Endothelial cell of umbilical vein (primary cell): Measurements from ENCODE around the gene SORCS2. TPM values are rescaled to one million over a fixed set of nuclear protein-coding genes. Genes with fewer than 3 reads are reported as not detected.

ENCODE experiments used
- BruUV-seq: library from RNA; stranded (reverse); fragments of 400-500 nt; replicated peaks from 2 replicates; lab custom pipeline; 2021; lab: Mats Ljungman, UMichigan
- CTCF ChIA-PET: fragments of 300-600, 350-600 bp; sonication (Branson Sonifier 250); formaldehyde crosslinking; loops from one replicate; lab custom pipeline; 2021; ENCODE audit warnings: antibody characterized with exemption, inconsistent platforms; lab: Charles Lee
- POLR2A ChIA-PET: fragments of 300-600, 350-600 bp; sonication (Branson Sonifier 250); formaldehyde crosslinking; loops from one replicate; lab custom pipeline; 2021; ENCODE audit warnings: antibody characterized with exemption, inconsistent platforms; lab: Charles Lee
- DNase-seq: peaks from one replicate; pipeline ENCODE4 v3.0.0-alpha.2; 2011; ENCODE audit warnings: low read depth, low spot score
- FAIRE-seq: peaks from 2 replicates; lab custom pipeline; 2011; peaks lifted over from hg19 to GRCh38; lab: Jason Lieb, UNC
- H2AFZ ChIP-seq: 2 replicates; pipeline ENCODE4 v1.6.0; 2012; ENCODE audit warnings: low read depth, low read length, control low read depth, inconsistent platforms
- H3K27ac ChIP-seq: 2 replicates; pipeline ENCODE4 v1.5.1; 2011; ENCODE audit warnings: low read depth, mild to moderate bottlenecking, control low read depth, low read length, moderate library complexity; ENCODE audit not compliant: insufficient read depth
- H3K27me3 ChIP-seq, 2 experiments: 2 replicates each; pipeline versions ENCODE4 v1.6.0 to v1.6.1; 2011; ENCODE audit warnings: low read length in 2 of 2, mixed read lengths in 1 of 2; ENCODE audit not compliant: control insufficient read depth in 2 of 2, insufficient read depth in 2 of 2
- H3K36me3 ChIP-seq, 2 experiments: 2 replicates in 1 of 2; 3 replicates in 1 of 2; pipeline ENCODE4 v1.5.1; 2011; ENCODE audit warnings: low read length in 2 of 2, mild to moderate bottlenecking in 1 of 2, moderate library complexity in 1 of 2; ENCODE audit not compliant: control insufficient read depth in 2 of 2, insufficient read depth in 2 of 2; ENCODE audit errors: extremely low read depth in 1 of 2
- H3K4me1 ChIP-seq: 3 replicates; pipeline ENCODE4 v1.5.1; 2011; ENCODE audit warnings: mild to moderate bottlenecking, low read length; ENCODE audit not compliant: control insufficient read depth, insufficient read depth; ENCODE audit errors: extremely low read depth
- H3K4me2 ChIP-seq: 2 replicates; pipeline ENCODE4 v1.6.1; 2011; ENCODE audit warnings: low read length, control low read depth, mixed read lengths; ENCODE audit not compliant: insufficient read depth
- H3K4me3 ChIP-seq, 3 experiments: fragments of 200-600 bp in 1 of 3; sonication (generic), shearing (Covaris generic) in 1 of 3; replicated peaks in 1 of 3; 2 replicates each; pipeline ENCODE4 v1.5.1; 2011 to 2016; ENCODE audit warnings: control low read depth in 3 of 3, low read length in 3 of 3, mild to moderate bottlenecking in 2 of 3, inconsistent platforms in 1 of 3, low read depth in 1 of 3, moderate library complexity in 1 of 3; ENCODE audit not compliant: insufficient read depth in 1 of 3
- H3K79me2 ChIP-seq: 2 replicates; pipeline ENCODE4 v1.6.0; 2012; ENCODE audit warnings: low read length, inconsistent platforms; ENCODE audit not compliant: control insufficient read depth, insufficient read depth
- H3K9ac ChIP-seq: replicated peaks from 2 replicates; pipeline ENCODE3; 2011; ENCODE audit warnings: low read length, control low read depth; ENCODE audit not compliant: insufficient read depth; ENCODE audit errors: extremely low read depth
- H3K9me1 ChIP-seq: replicated peaks from 3 replicates; pipeline ENCODE4 v1.6.0; 2011; ENCODE audit warnings: mild to moderate bottlenecking, low read length; ENCODE audit not compliant: control insufficient read depth, insufficient read depth; ENCODE audit errors: extremely low read depth
- H3K9me3 ChIP-seq: replicated peaks from 2 replicates; pipeline ENCODE4 v1.5.1; 2012; ENCODE audit warnings: low read length, inconsistent platforms; ENCODE audit not compliant: control insufficient read depth, insufficient read depth
- H4K20me1 ChIP-seq: replicated peaks from 2 replicates; pipeline ENCODE3; 2011; ENCODE audit warnings: mild to moderate bottlenecking, low read length; ENCODE audit not compliant: control insufficient read depth, insufficient read depth; ENCODE audit errors: extremely low read depth
- CTCF ChIP-seq, 2 donors: IDR thresholded peaks; 1 replicate in 1 of 2; 2 replicates in 1 of 2; pipeline ENCODE4 v1.5.1; 2011; ENCODE audit warnings: low read length in 2 of 2, mild to moderate bottlenecking in 2 of 2, moderate library complexity in 2 of 2, control low read depth in 1 of 2, inconsistent platforms in 1 of 2, low read depth in 1 of 2; ENCODE audit not compliant: insufficient read depth in 1 of 2; ENCODE audit errors: extremely low read depth in 1 of 2
- EZH2 ChIP-seq: IDR thresholded peaks from 2 replicates; pipeline ENCODE4 v1.6.1; 2012; ENCODE audit warnings: borderline replicate concordance, low read depth, mild to moderate bottlenecking, moderate library complexity, low read length, inconsistent platforms; ENCODE audit not compliant: severe bottlenecking
- FOS ChIP-seq: IDR thresholded peaks from 2 replicates; pipeline ENCODE4 v1.6.1; 2011; ENCODE audit warnings: mild to moderate bottlenecking, low read length, moderate library complexity, borderline replicate concordance; ENCODE audit not compliant: insufficient read depth
- GATA2 ChIP-seq: IDR thresholded peaks from 2 replicates; pipeline ENCODE4 v1.7.0; 2011; ENCODE audit warnings: low read depth, mild to moderate bottlenecking, moderate library complexity, mixed read lengths, low read length; ENCODE audit not compliant: insufficient read length, insufficient read depth
- JUN ChIP-seq: IDR thresholded peaks from 2 replicates; pipeline ENCODE4 v1.6.1; 2011; ENCODE audit warnings: borderline replicate concordance, low read depth; ENCODE audit not compliant: insufficient read length, insufficient read depth
- MAX ChIP-seq: IDR thresholded peaks from 2 replicates; pipeline ENCODE4 v1.6.1; 2011; ENCODE audit not compliant: insufficient read depth, insufficient read length
- MYC ChIP-seq: IDR thresholded peaks from one replicate; pipeline ENCODE4 v1.6.1; 2011; ENCODE audit warnings: mild to moderate bottlenecking, low read depth, low read length
- POLR2A ChIP-seq: IDR thresholded peaks from 2 replicates; pipeline ENCODE4 v1.6.1; 2012; ENCODE audit warnings: low read depth, mild to moderate bottlenecking, control low read depth, low read length
- POLR2AphosphoS5 ChIP-seq: IDR thresholded peaks from 2 replicates; pipeline ENCODE4 v1.6.1; 2012; ENCODE audit warnings: low read depth, mild to moderate bottlenecking, control low read depth, low read length, moderate library complexity; ENCODE audit not compliant: insufficient read depth
- dilution Hi-C: fragments of 300-500 bp; cut with MboI; formaldehyde crosslinking; loops from one replicate; pipeline ENCODE4 v1.15.0; 2019; ENCODE audit warnings: low sequenced_read_pairs; ENCODE audit not compliant: extremely low pct_ligation_motif_present
- intact Hi-C: fragments of 100-400 bp; cut with micrococcal nuclease; formaldehyde crosslinking; loops from one replicate; pipeline ENCODE4 v1.10.0; 2022
- polyA plus RNA-seq, 4 experiments: library from polyadenylated mRNA; depleted of rRNA in 3 of 4; stranded (reverse) in 3 of 4; unstranded in 1 of 4; fragments of >200 nt; gene quantifications; 2 replicates each; pipeline versions ENCODE4 v1.2.1 to v1.2.3, GENCODE V29; 2011 to 2012; ENCODE audit warnings: missing spikeins in 1 of 4
- total RNA-seq: library from RNA; stranded (reverse); gene quantifications from 2 replicates; pipeline ENCODE4 v1.2.3, GENCODE V29; 2021

Gene SORCS2
- total and polyA plus RNA-seq, 2 donors (not counting 3 experiments of a cell fraction or from before 2014, with no cell fraction given): not detected

GRCh38 chr4:7296661-7297335, 104.5 kb downstream of the SORCS2 start:
- Histone ChIP-seq H3K9me3 (no peaks in the 10 kb centered on the region), H2AFZ (no peak overlapping the region), H3K79me2 (no peaks in the 10 kb centered on the region), H3K27ac (no peak overlapping the region), H3K9me1 (no peaks in the 10 kb centered on the region), H4K20me1 (no peaks in the 10 kb centered on the region), H3K9ac (no peak overlapping the region), H3K27me3 (no peaks in the 10 kb centered on the region), H3K4me3 (no peak overlapping the region), H3K4me2 (no peak overlapping the region), H3K4me1 (no peaks in the 10 kb centered on the region), H3K36me3 (no peaks in the 10 kb centered on the region)
- dilution Hi-C loops: no loop called here
- FAIRE-seq (no peak), DNase-seq (no peak)
- BruUV-seq: no TSS peak
- intact Hi-C loops: loop anchor here (1.0 to 5.0 kb wide), 2 partner anchors 104 to 1399 kb away; partner anchors contain the start of gene SORCS2
- ChIA-PET CTCF (interaction anchor here (1.8 to 3.2 kb wide), 2 partner anchors 102 to 105 kb away, joined by 15 read pairs; partner anchors contain the start of gene SORCS2), POLR2A (no interaction called here)
- TF ChIP-seq GATA2: no peak
- no peak for TF ChIP-seq POLR2A
- TF ChIP-seq CTCF (IDR thresholded peaks at IDR 0.05; ENCODE audit: extremely low read depth in 1 of 2, insufficient read depth in 1 of 2, low read depth in 1 of 2, low read length in 2 of 2): no peak
- no peak for TF ChIP-seq JUN
- no peak for TF ChIP-seq EZH2
- TF ChIP-seq MAX: no peak
- no peak for TF ChIP-seq MYC
- TF ChIP-seq POLR2AphosphoS5: no peak
- no peak for TF ChIP-seq FOS
